ENCODE data around the gene ZNF835.

GRCh38 chr19:56681702-56682101 is 10.1 kb upstream of the ZNF835 start:
- no peak for TF ChIP-seq CTCF (conservative IDR thresholded peaks at IDR 0.05; ENCODE audit: low read depth, low read length)
- no peak for TF ChIP-seq EZH2 (IDR thresholded peaks at IDR 0.05; ENCODE audit: borderline replicate concordance, low read depth, low read length, poor library complexity, severe bottlenecking)
